B cell (primary cell): ENCODE measurements around the gene TSTD1. TPM values are rescaled to one million over a fixed set of nuclear protein-coding genes. Genes with fewer than 3 reads are reported as not detected.

ENCODE experiments used
- ATAC-seq: fragments of 200-7000 bp; cut with Tn5 transposase; one replicate; pipeline ENCODE4 v1.10.0; 2021; ENCODE audit warnings: low read depth, mild to moderate bottlenecking, moderate number of reproducible peaks, moderate library complexity
- CTCF ChIA-PET: fragments of 350-600 bp; sonication (Branson Sonifier 250); formaldehyde crosslinking; loops from one replicate; lab custom pipeline; 2021; ENCODE audit warnings: antibody characterized with exemption, inconsistent platforms; lab: Charles Lee
- POLR2A ChIA-PET: fragments of 350-600 bp; sonication (Branson Sonifier 250); formaldehyde crosslinking; loops from one replicate; lab custom pipeline; 2021; ENCODE audit warnings: antibody characterized with exemption; lab: Charles Lee
- DNase-seq: peaks from one replicate; pipeline ENCODE4 v3.0.0; 2013
- H2AFZ ChIP-seq: 2 replicates; pipeline ENCODE4 v1.6.1; 2012; ENCODE audit warnings: mild to moderate bottlenecking, low read depth, low read length; ENCODE audit not compliant: insufficient read depth, poor library complexity, severe bottlenecking
- H3K27ac ChIP-seq, 2 donors: 1 replicate in 1 of 2; 2 replicates in 1 of 2; pipeline ENCODE4 v1.5.1; 2012 to 2013; ENCODE audit warnings: low read length in 2 of 2, mild to moderate bottlenecking in 2 of 2, moderate library complexity in 1 of 2
- H3K27me3 ChIP-seq, 4 experiments: fragments of 200-600 bp in 1 of 4; sonication (generic) in 1 of 4; replicated peaks in 1 of 4; 1 replicate in 2 of 4; 2 replicates in 2 of 4; pipeline versions ENCODE4 v1.6.1 to v1.7.0; 2013 to 2016; ENCODE audit warnings: low read length in 3 of 4, mild to moderate bottlenecking in 2 of 4, mixed read lengths in 1 of 4, moderate library complexity in 1 of 4; ENCODE audit not compliant: insufficient read depth in 4 of 4, control insufficient read depth in 3 of 4; ENCODE audit errors: control extremely low read depth in 1 of 4
- H3K36me3 ChIP-seq, 2 experiments: replicated peaks in 1 of 2; 1 replicate in 1 of 2; 2 replicates in 1 of 2; pipeline versions ENCODE4 v1.6.1 to v1.7.1; 2013; ENCODE audit warnings: low read length in 1 of 2; ENCODE audit not compliant: insufficient read depth in 2 of 2, control insufficient read depth in 1 of 2; ENCODE audit errors: control extremely low read depth in 1 of 2, extremely low read depth in 1 of 2
- H3K4me1 ChIP-seq, 2 donors: fragments of 200-600 bp in 1 of 2; sonication (generic) in 1 of 2; 1 replicate in 1 of 2; 2 replicates in 1 of 2; pipeline versions ENCODE4 v1.5.1 to v1.6.1; 2013 to 2017; ENCODE audit warnings: low read length in 2 of 2; ENCODE audit not compliant: control insufficient read depth in 2 of 2, insufficient read depth in 2 of 2
- H3K4me2 ChIP-seq: replicated peaks from 2 replicates; pipeline ENCODE3; 2012; ENCODE audit warnings: mild to moderate bottlenecking, low read depth, low read length; ENCODE audit not compliant: poor library complexity, severe bottlenecking
- H3K4me3 ChIP-seq, 5 experiments: fragments of 200-600 bp in 1 of 5; sonication (generic) in 1 of 5; 1 replicate in 3 of 5; 2 replicates in 2 of 5; pipeline versions ENCODE4 v1.5.1 to v1.7.0; 2011 to 2016; ENCODE audit warnings: low read length in 4 of 5, mild to moderate bottlenecking in 4 of 5, low read depth in 2 of 5, control low read depth in 1 of 5, moderate library complexity in 1 of 5; ENCODE audit not compliant: insufficient read depth in 1 of 5; ENCODE audit errors: control extremely low read depth in 1 of 5, extremely low read depth in 1 of 5
- H3K79me2 ChIP-seq: fragments of 200-600 bp; sonication (generic); one replicate; pipeline ENCODE4 v1.6.0; 2016; ENCODE audit warnings: low read length; ENCODE audit not compliant: control insufficient read depth, insufficient read depth
- H3K9ac ChIP-seq: fragments of 200-600 bp; sonication (generic); 2 replicates; pipeline ENCODE4 v1.6.1; 2017; ENCODE audit warnings: mild to moderate bottlenecking, low read length, moderate library complexity
- H3K9me3 ChIP-seq, 3 donors: one replicate each; pipeline versions ENCODE4 v1.6.1 to v1.7.1; 2013; ENCODE audit warnings: low read length in 2 of 3; ENCODE audit not compliant: control insufficient read depth in 2 of 3, insufficient read depth in 1 of 3; ENCODE audit errors: control extremely low read depth in 1 of 3
- H4K20me1 ChIP-seq: 2 replicates; pipeline ENCODE4 v1.6.0; 2012; ENCODE audit warnings: mild to moderate bottlenecking, low read length; ENCODE audit not compliant: insufficient read depth, control insufficient read depth, poor library complexity, severe bottlenecking
- H3K27ac Mint-ChIP-seq: one replicate; pipeline ENCODE4 v1.8.0; 2021; ENCODE audit warnings: mixed read lengths
- H3K27me3 Mint-ChIP-seq: one replicate; pipeline ENCODE4 v1.8.0; 2021; ENCODE audit warnings: mixed read lengths
- H3K4me1 Mint-ChIP-seq: one replicate; pipeline ENCODE4 v1.8.0; 2021; ENCODE audit warnings: mixed read lengths
- H3K4me3 Mint-ChIP-seq: one replicate; pipeline ENCODE4 v1.8.0; 2021; ENCODE audit warnings: mixed read lengths
- H3K9me3 Mint-ChIP-seq: one replicate; pipeline ENCODE4 v1.8.0; 2022; ENCODE audit warnings: mixed read lengths; ENCODE audit not compliant: insufficient read depth
- CTCF ChIP-seq: fragments of 200-600 bp; IDR thresholded peaks from one replicate; pipeline ENCODE4 v1.8.0; 2022; ENCODE audit warnings: antibody characterized with exemption, mild to moderate bottlenecking
- EZH2 ChIP-seq: IDR thresholded peaks from 2 replicates; pipeline ENCODE4 v1.6.1; 2012; ENCODE audit warnings: borderline replicate concordance, low read depth, mild to moderate bottlenecking, moderate library complexity, low read length; ENCODE audit not compliant: insufficient read depth, poor library complexity, severe bottlenecking
- WGBS: methylation state at CpG from one replicate; pipeline ENCODE4 v1.1.5; 2013; ENCODE audit warnings: missing lambda C conversion rate; ENCODE audit not compliant: insufficient coverage; 5-methylcytosine and 5-hydroxymethylcytosine counted together
- intact Hi-C: fragments of 100-400 bp; cut with micrococcal nuclease; formaldehyde crosslinking; loops from one replicate; pipeline ENCODE4 v1.10.0; 2022
- polyA plus RNA-seq: library from polyadenylated mRNA; depleted of rRNA; stranded (reverse); fragments of >200 nt; gene quantifications from 2 replicates; pipeline ENCODE4 v1.2.3, GENCODE V29; 2012
- total RNA-seq, 2 donors: library from RNA; stranded (reverse); fragments of 120-200 nt in 1 of 2; gene quantifications; 1 replicate in 1 of 2; 2 replicates in 1 of 2; pipeline versions ENCODE4 v1.2.3 to v1.2.4, GENCODE V29; 2013 to 2022

The TSTD1 gene
- total and polyA plus RNA-seq, 2 donors (not counting 1 experiment from before 2014, with no cell fraction given), result 85.6 to 242 TPM

- Histone ChIP-seq H3K4me1 (peaks cover 34 to 53% of the 10 kb centered on the region in 2 donors), H3K9me3 (no peaks in the 10 kb centered on the region), H3K36me3 (peaks cover 2 to 8% of the 10 kb centered on the region in 2 experiments), H2AFZ (peak within 1 kb of the TSS; percentile 65), H3K79me2 (peaks cover 72% of the 10 kb centered on the region), H3K27ac (peak within 1 kb of the TSS; percentile 95 to 96), H3K27me3 (no peaks in the 10 kb centered on the region), H3K4me2 (peak within 1 kb of the TSS; percentile 97), H4K20me1 (peaks cover 24% of the 10 kb centered on the region), H3K4me3 (peak within 1 kb of the TSS; percentile 76 to 97 (median 91)), H3K9ac (peak within 1 kb of the TSS; percentile 92)
- WGBS, result 7% methylated on average over 9 of the region's 9 CpGs
- ATAC-seq (peak; percentile 78), DNase-seq (peak; percentile 93)
- ChIA-PET POLR2A (interaction anchor here (0.6 to 6.8 kb wide), 11 partner anchors 19 to 111 kb away, joined by 3 to 108 read pairs (median 7); partner anchors contain the start of genes DEDD, KLHDC9, TSTD1 and UFC1), CTCF (interaction anchor here (0.8 to 8.9 kb wide), 23 partner anchors 9 to 316 kb away, joined by 3 to 142 read pairs (median 4); partner anchors contain the start of genes DEDD, F11R, KLHDC9 and TOMM40L)
- no peaks in the 10 kb centered on the region for H3K9me3 Mint-ChIP-seq
- TF ChIP-seq EZH2 (no peak), CTCF (no peak)
- peak within 1 kb of the TSS; percentile 98 for H3K27ac Mint-ChIP-seq
- peak within 1 kb of the TSS; percentile 100 for H3K4me3 Mint-ChIP-seq
- intact Hi-C loops, result loop anchor here (1.0 to 5.0 kb wide), 3 partner anchors 28 to 83 kb away; partner anchors contain the start of genes DEDD, KLHDC9 and UFC1
- H3K4me1 Mint-ChIP-seq, result peaks cover 47% of the 10 kb centered on the region
- H3K27me3 Mint-ChIP-seq, result no peaks in the 10 kb centered on the region
Measured at GRCh38 chr1:161069731-161070270, 31.0 kb upstream of the TSTD1 start, which contains the start of gene ARHGAP30. Gene ARHGAP30, minus strand, starts transcription at chr1:161069891. Its CDS starts 267 bp downstream, at chr1:161069624.

- no peak for ATAC-seq
- peak overlapping the region; percentile 97 for H3K4me2 ChIP-seq
- intact Hi-C loops, result loop anchor here (1.0 to 5.0 kb wide), 3 partner anchors 29 to 84 kb away; partner anchors contain the start of genes DEDD, KLHDC9 and UFC1
Measured at GRCh38 chr1:161069241-161069640, 30.5 kb upstream of the TSTD1 start.

More at GRCh38 chr1:161069241-161069640, 30.5 kb upstream of the TSTD1 start:
- POLR2A ChIA-PET, result interaction anchor here (0.6 to 6.8 kb wide), 11 partner anchors 18 to 112 kb away, joined by 3 to 108 read pairs (median 7); partner anchors contain the start of genes DEDD, KLHDC9, TSTD1 and UFC1
- Histone ChIP-seq H3K36me3 (peaks cover 2 to 8% of the 10 kb centered on the region in 2 experiments), H2AFZ (peak overlapping the region; percentile 65), H4K20me1 (peaks cover 29% of the 10 kb centered on the region), H3K4me3 (peak overlapping the region; percentile 76 to 97 (median 91)), H3K27me3 (no peaks in the 10 kb centered on the region), H3K9ac (peak overlapping the region; percentile 92), H3K79me2 (peaks cover 78% of the 10 kb centered on the region), H3K9me3 (no peaks in the 10 kb centered on the region), H3K4me1 (peaks cover 40 to 58% of the 10 kb centered on the region in 2 donors), H3K27ac (peak overlapping the region; percentile 95 to 96)
- peak overlapping the region; percentile 98 for H3K27ac Mint-ChIP-seq
- TF ChIP-seq EZH2 (no peak), CTCF (no peak)
- 0% methylated on average over 9 of the region's 9 CpGs for WGBS
- H3K27me3 Mint-ChIP-seq, result no peaks in the 10 kb centered on the region
- no peaks in the 10 kb centered on the region for H3K9me3 Mint-ChIP-seq
- no peak for DNase-seq
- H3K4me3 Mint-ChIP-seq, result peak overlapping the region; percentile 100
- peaks cover 52% of the 10 kb centered on the region for H3K4me1 Mint-ChIP-seq
- CTCF ChIA-PET, result interaction anchor here (0.8 to 8.9 kb wide), 16 partner anchors 10 to 317 kb away, joined by 3 to 142 read pairs (median 5); partner anchors contain the start of genes DEDD, KLHDC9, TOMM40L and TSTD1
